ENCODE data around the gene ADGRB3.

Gene ADGRB3

GRCh38 chr6:68838571-68838970, 203.5 kb downstream of the ADGRB3 start:
- no peak for TF ChIP-seq CTCF (IDR thresholded peaks at IDR 0.05)
- no peak for DNase-seq (ENCODE audit: low spot score)
- H3K27ac ChIP-seq = no peak overlapping the region

DNA sequence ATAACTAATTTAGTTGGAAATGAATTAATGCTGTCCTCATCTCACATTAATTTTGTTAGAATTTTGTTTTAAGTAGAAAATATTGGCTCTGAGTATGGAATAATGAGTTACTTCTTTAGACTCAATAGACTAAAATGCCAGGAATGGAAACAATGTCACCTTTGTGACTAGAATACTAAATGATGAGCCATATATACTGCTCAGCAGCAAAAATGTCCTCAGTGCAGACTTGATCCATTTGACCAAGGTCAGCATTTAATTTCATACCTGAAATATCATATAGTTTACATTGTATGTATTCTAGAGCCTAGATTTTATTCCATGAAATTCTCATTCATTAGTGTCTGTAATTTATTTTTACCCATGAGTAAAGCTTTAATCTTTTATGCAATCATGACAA, 217.7 kb downstream of the ADGRB3 start:
- no peak for TF ChIP-seq CTCF (IDR thresholded peaks at IDR 0.05)
- H3K27ac ChIP-seq = no peak overlapping the region
- DNase-seq (ENCODE audit: low spot score) = no peak
- H3K4me3 ChIP-seq = no peak overlapping the region

More at GRCh38 chr6:68838571-68838970, 203.5 kb downstream of the ADGRB3 start:
- no peak overlapping the region for H3K4me3 ChIP-seq

DNA sequence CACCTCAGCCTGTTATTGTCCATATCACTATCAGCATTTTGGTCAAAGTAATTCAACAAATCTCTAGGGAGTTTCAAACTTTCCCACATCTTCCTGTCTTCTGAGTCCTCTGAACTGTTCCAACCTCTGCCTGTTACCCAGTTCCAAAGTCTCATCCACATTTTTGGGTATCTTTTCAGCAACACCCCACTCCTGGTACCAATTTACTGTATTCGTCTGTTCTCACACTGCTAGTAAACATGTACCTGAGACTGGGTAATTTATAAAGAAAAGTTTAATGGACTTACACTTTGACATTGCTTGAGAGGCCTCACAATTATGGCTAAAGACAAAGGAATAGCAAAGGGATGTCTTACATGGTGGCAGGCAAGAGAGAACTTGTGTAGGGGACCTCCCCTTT, 224.2 kb downstream of the ADGRB3 start:
- TF ChIP-seq CTCF (IDR thresholded peaks at IDR 0.05) = no peak
- H3K4me3 ChIP-seq = no peak overlapping the region
- H3K27ac ChIP-seq = no peak overlapping the region
- DNase-seq (ENCODE audit: low spot score) = no peak

- no peak for TF ChIP-seq CTCF (IDR thresholded peaks at IDR 0.05)
- H3K27ac ChIP-seq = no peak overlapping the region
- DNase-seq (ENCODE audit: low spot score) = no peak
Observed at GRCh38 chr6:68868646-68869045, 233.6 kb downstream of the ADGRB3 start.

DNA sequence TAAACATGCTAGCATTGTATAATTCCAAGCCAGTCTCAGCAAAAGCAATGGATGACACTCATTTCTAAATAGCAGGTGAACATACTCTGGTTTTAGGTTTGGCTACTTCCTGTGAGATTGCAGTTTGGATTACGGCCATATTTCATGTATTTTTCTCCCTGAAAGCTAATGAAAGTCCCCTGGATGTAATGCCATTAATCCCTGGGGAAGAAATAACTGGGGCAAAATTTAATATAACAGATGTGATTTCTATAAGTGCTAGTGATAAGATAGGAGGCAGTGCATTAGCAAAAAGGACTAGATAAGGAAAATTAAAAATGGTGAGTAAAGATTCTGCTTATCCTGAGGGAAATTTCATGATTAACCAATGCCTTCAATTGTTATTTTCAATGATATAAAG, 238.2 kb downstream of the ADGRB3 start:
- no peak for DNase-seq (ENCODE audit: low spot score)
- Histone ChIP-seq H3K27ac (no peak overlapping the region), H3K4me3 (no peak overlapping the region)
- TF ChIP-seq CTCF (IDR thresholded peaks at IDR 0.05) = no peak

More at GRCh38 chr6:68868646-68869045, 233.6 kb downstream of the ADGRB3 start:
- no peak overlapping the region for H3K4me3 ChIP-seq

DNA sequence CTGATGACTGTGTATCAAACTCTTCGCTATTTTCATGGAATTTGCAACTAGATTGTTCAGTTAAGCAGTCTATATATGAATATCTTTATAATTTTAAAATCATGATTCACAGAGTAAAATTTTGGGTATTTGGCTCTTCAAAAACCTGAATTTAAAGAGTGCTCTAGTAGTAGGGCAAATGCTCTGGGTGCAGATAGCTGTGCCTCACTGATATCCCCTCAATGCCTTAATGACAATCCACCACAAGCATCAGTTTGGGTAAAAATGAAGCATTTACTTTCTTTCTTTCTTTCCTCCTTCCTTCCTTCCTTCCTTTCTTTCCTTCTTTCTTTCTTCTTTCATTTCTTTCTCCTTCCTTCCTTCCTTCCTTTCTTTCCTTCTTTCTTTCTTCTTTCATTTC, 239.7 kb downstream of the ADGRB3 start:
- TF ChIP-seq CTCF (IDR thresholded peaks at IDR 0.05) = no peak
- DNase-seq (ENCODE audit: low spot score) = no peak
- Histone ChIP-seq H3K27ac (no peak overlapping the region), H3K4me3 (no peak overlapping the region)

- no peak for DNase-seq (ENCODE audit: low spot score)
- Histone ChIP-seq H3K27ac (no peak overlapping the region), H3K4me3 (no peak overlapping the region)
- TF ChIP-seq CTCF (IDR thresholded peaks at IDR 0.05) = no peak
Observed at GRCh38 chr6:68875403-68875802, 240.3 kb downstream of the ADGRB3 start.

Measured in coronary artery (tissue), 2 donors.